ENCODE measurements around the gene KCNK6. TPM values are rescaled to one million over a fixed set of nuclear protein-coding genes. Genes with fewer than 3 reads are reported as not detected.
A peak's percentile ranks its signal among the peaks of the same experiment; 100 is the strongest.

KCNK6 gene
- total RNA-seq, 1 donor from 2014 or later: 22.8 TPM

GRCh38 chr19:38374332-38375097 is 54.9 kb downstream of the KCNK6 start, which contains the start of gene PSMD8:
PSMD8 (plus strand) TSS chr19:38374571; CDS start chr19:38374602, 31 bp downstream.
- intact Hi-C loops (cut with DNase I): loop anchor here (1.0 to 5.0 kb wide), 6 partner anchors 13 to 244 kb away; partner anchors contain the start of genes EIF3K and FAM98C
- peak in 2 of 3 experiments; percentile 8 to 25 for TF ChIP-seq CTCF (IDR thresholded peaks at IDR 0.05)
- Histone ChIP-seq H3K4me3 (peak within 1 kb of the TSS; percentile 75 to 79), H3K4me1 (peaks cover 9 to 14% of the 10 kb centered on the region in 2 donors), H3K36me3 (peaks cover 15 to 23% of the 10 kb centered on the region in 2 donors), H3K27me3 (no peaks in the 10 kb centered on the region), H3K9me3 (no peaks in the 10 kb centered on the region), H3K27ac (peak within 1 kb of the TSS; percentile 84)
- DNase-seq (ENCODE audit: low spot score in 2 of 2): peak; percentile 98 to 100

- H3K27ac ChIP-seq: peak overlapping the region; percentile 84
- DNase-seq (ENCODE audit: low spot score in 2 of 2): no peak
- H3K27me3 ChIP-seq: no peaks in the 10 kb centered on the region
- H3K9me3 ChIP-seq: no peaks in the 10 kb centered on the region
- peak overlapping the region; percentile 75 to 79 for H3K4me3 ChIP-seq
- intact Hi-C loops (cut with DNase I): loop anchor here (2.0 kb wide), 2 partner anchors 54 to 244 kb away; partner anchors contain the start of gene EIF3K
- H3K4me1 ChIP-seq: peaks cover 9 to 14% of the 10 kb centered on the region in 2 donors
- H3K36me3 ChIP-seq: peaks cover 18 to 27% of the 10 kb centered on the region in 2 donors
- TF ChIP-seq CTCF (IDR thresholded peaks at IDR 0.05): no peak
Measured at GRCh38 chr19:38375098-38375493, 55.5 kb downstream of the KCNK6 start.

GRCh38 chr19:38375748-38376147 is 56.1 kb downstream of the KCNK6 start:
- Histone ChIP-seq H3K27me3 (no peaks in the 10 kb centered on the region), H3K9me3 (no peaks in the 10 kb centered on the region), H3K4me3 (peak overlapping the region; percentile 75 to 79), H3K36me3 (peaks cover 24 to 34% of the 10 kb centered on the region in 2 donors), H3K27ac (no peak overlapping the region), H3K4me1 (peaks cover 9 to 14% of the 10 kb centered on the region in 2 donors)
- intact Hi-C loops (cut with DNase I): loop anchor here (2.0 kb wide), 2 partner anchors 55 to 243 kb away; partner anchors contain the start of gene EIF3K
- DNase-seq (ENCODE audit: low spot score in 2 of 2): no peak
- TF ChIP-seq CTCF (IDR thresholded peaks at IDR 0.05): no peak

GRCh38 chr19:38376576-38376975 is 56.9 kb downstream of the KCNK6 start:
- intact Hi-C loops (cut with DNase I): no loop called here
- H3K9me3 ChIP-seq: no peaks in the 10 kb centered on the region
- TF ChIP-seq CTCF (IDR thresholded peaks at IDR 0.05): no peak
- H3K27ac ChIP-seq: no peak overlapping the region
- peak overlapping the region in 1 of 2 donors; percentile 75 for H3K4me3 ChIP-seq
- H3K36me3 ChIP-seq: peaks cover 32 to 42% of the 10 kb centered on the region in 2 donors
- DNase-seq (ENCODE audit: low spot score in 2 of 2): no peak
- no peaks in the 10 kb centered on the region for H3K27me3 ChIP-seq
- H3K4me1 ChIP-seq: peaks cover 9 to 14% of the 10 kb centered on the region in 2 donors

GRCh38 chr19:38377052-38377451 is 57.4 kb downstream of the KCNK6 start:
- no peak for DNase-seq (ENCODE audit: low spot score in 2 of 2)

More at GRCh38 chr19:38377052-38377451, 57.4 kb downstream of the KCNK6 start:
- TF ChIP-seq CTCF (IDR thresholded peaks at IDR 0.05): no peak
- H3K9me3 ChIP-seq: no peaks in the 10 kb centered on the region
- H3K27ac ChIP-seq: no peak overlapping the region
- peaks cover 9 to 14% of the 10 kb centered on the region in 2 donors for H3K4me1 ChIP-seq
- H3K27me3 ChIP-seq: no peaks in the 10 kb centered on the region
- intact Hi-C loops (cut with DNase I): no loop called here
- no peak overlapping the region for H3K4me3 ChIP-seq
- peaks cover 37 to 47% of the 10 kb centered on the region in 2 donors for H3K36me3 ChIP-seq

Measured in ascending aorta (tissue), 2 donors.